ENCODE results near the gene SLC25A19.
"Not testable (repeated sequence)": the region's sequence is repeated elsewhere in the genome, so short reads cannot be mapped to it uniquely, and the experiment has no call there.

Gene SLC25A19

GRCh38 chr17:75265614-75266315 is 23.5 kb downstream of the SLC25A19 start:
- peaks cover 45% of the 10 kb centered on the region for H3K36me3 ChIP-seq (ENCODE audit: insufficient read depth, low read length)
- H3K9me3 ChIP-seq (ENCODE audit: insufficient read depth, low read depth, low read length), result no peaks in the 10 kb centered on the region
- H3K27ac ChIP-seq (ENCODE audit: low read depth, low read length), result no peak overlapping the region
- H3K9ac ChIP-seq (ENCODE audit: low read depth, low read length), result no peak overlapping the region
- no peaks in the 10 kb centered on the region for H3K27me3 ChIP-seq (ENCODE audit: insufficient read depth, low read length)
- H3K4me1 ChIP-seq (ENCODE audit: insufficient read depth, low read length), result peaks cover 11% of the 10 kb centered on the region
- H3K4me3 ChIP-seq (ENCODE audit: low read length), result no peak overlapping the region
- WGBS, result 96% methylated on average over 17 of the region's 17 CpGs

DNA sequence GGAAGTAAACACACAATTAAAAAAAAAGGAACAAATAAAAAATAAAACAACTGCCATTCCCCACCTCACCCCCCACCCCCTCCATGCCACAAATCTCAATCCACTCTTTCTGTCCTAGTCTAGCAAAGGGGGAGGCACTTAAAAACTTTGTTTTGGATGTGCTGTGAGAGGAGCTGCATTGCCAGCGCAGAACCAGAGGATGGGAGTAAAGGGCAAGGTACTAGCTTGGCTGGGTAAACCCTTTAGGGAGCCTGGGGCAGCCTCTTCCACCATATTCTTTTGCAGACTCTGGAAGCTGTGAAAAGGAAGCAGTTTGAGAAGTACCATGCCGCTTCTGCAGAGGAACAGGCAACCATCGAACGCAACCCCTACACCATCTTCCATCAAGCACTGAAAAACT is 26.2 kb downstream of the SLC25A19 start:
- 94% methylated on average over 4 of the region's 4 CpGs for WGBS
- H3K27ac ChIP-seq (ENCODE audit: low read depth, low read length), result no peak overlapping the region
- H3K4me1 ChIP-seq (ENCODE audit: insufficient read depth, low read length), result peaks cover 17% of the 10 kb centered on the region
- H3K36me3 ChIP-seq (ENCODE audit: insufficient read depth, low read length), result peaks cover 45% of the 10 kb centered on the region
- peak overlapping the region; percentile 96 for H3K4me3 ChIP-seq (ENCODE audit: low read length)
- no peaks in the 10 kb centered on the region for H3K27me3 ChIP-seq (ENCODE audit: insufficient read depth, low read length)
- no peaks in the 10 kb centered on the region for H3K9me3 ChIP-seq (ENCODE audit: insufficient read depth, low read depth, low read length)
- H3K9ac ChIP-seq (ENCODE audit: low read depth, low read length), result peak overlapping the region; percentile 99; the same call in 1 of the 2 replicates

DNA sequence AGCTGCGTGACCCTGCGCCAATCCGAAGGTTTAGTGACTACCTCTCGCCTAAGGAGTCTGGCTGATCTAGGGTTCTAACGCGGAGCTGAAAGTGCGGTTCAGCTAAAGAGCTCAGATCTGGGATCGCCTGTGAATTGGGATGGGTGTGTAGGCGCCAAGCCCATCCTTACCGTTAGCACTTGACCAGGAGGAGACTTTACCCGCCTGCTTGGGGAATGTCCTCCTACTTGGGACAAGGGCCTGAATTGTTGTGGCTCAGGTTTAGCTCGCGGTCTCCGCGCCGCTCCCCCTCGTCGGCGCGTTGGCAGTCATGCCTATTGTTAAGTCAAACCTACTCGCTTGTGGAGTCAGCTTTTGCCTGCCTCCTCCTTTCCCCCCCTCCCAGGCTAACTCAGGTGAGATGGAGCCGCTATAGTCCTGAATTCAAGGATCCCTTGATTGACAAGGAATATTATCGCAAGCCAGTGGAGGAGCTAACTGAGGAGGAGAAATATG is 27.1 kb downstream of the SLC25A19 start:
- under 1% methylated on average over 23 of the region's 23 CpGs for WGBS
- H3K9ac ChIP-seq (ENCODE audit: low read depth, low read length), result peak overlapping the region; percentile 99
- H3K4me3 ChIP-seq (ENCODE audit: low read length), result peak overlapping the region; percentile 96
- H3K4me1 ChIP-seq (ENCODE audit: insufficient read depth, low read length), result peaks cover 13% of the 10 kb centered on the region
- H3K27me3 ChIP-seq (ENCODE audit: insufficient read depth, low read length), result no peaks in the 10 kb centered on the region
- peaks cover 43% of the 10 kb centered on the region for H3K36me3 ChIP-seq (ENCODE audit: insufficient read depth, low read length)
- no peaks in the 10 kb centered on the region for H3K9me3 ChIP-seq (ENCODE audit: insufficient read depth, low read depth, low read length)
- H3K27ac ChIP-seq (ENCODE audit: low read depth, low read length), result peak overlapping the region; percentile 98

- H3K4me1 ChIP-seq (ENCODE audit: insufficient read depth, low read length), result peaks cover 13% of the 10 kb centered on the region
- H3K9ac ChIP-seq (ENCODE audit: low read depth, low read length), result peak within 1 kb of the TSS; percentile 99
- H3K4me3 ChIP-seq (ENCODE audit: low read length), result peak within 1 kb of the TSS; percentile 96
- H3K36me3 ChIP-seq (ENCODE audit: insufficient read depth, low read length), result peaks cover 37% of the 10 kb centered on the region
- H3K27ac ChIP-seq (ENCODE audit: low read depth, low read length), result peak within 1 kb of the TSS; percentile 98
- H3K9me3 ChIP-seq (ENCODE audit: insufficient read depth, low read depth, low read length), result no peaks in the 10 kb centered on the region
- H3K27me3 ChIP-seq (ENCODE audit: insufficient read depth, low read length), result no peaks in the 10 kb centered on the region
- WGBS, result under 1% methylated on average over 68 of the region's 69 CpGs
Observed at GRCh38 chr17:75261336-75262111, 27.7 kb downstream of the SLC25A19 start, which contains the start of the genes GGA3 and MRPS7. Gene GGA3, minus strand, starts transcription at chr17:75261606. Its CDS starts 19 bp downstream, at chr17:75261587. Gene MRPS7, plus strand, starts transcription at chr17:75261879. Its CDS starts 22 bp downstream, at chr17:75261901.

DNA sequence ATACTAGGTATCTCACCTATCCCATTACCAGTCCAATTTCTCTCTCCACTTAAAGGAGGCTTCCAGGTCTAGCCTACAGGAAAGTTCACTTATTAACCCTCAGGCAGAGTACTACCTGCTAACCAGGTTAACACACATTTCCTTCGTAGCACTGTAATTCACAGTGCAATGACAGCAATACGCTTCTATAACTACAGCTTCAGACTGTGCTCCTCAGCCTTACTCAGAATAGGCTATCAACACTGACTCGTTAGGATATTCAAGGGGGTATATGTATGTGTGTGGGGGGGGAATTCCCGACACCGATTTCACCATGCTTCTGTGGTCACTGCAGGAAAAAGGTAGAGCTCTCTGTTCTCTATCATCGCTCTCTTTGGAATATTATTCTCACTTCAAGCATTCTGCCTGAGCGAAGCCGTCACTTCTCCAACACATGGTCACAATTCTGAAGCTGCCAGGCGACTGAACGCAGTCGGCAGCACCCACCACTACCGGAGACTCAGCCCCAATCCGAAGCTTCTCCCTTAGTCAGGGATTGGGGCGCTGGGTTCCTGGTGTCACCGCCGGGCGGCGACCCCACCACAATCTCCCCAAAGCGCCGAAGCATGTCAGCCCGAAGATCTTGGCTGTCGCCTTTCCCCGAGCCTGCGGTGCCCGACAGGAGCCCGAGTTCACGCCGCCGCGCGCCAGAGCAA is 28.4 kb downstream of the SLC25A19 start:
- H3K27me3 ChIP-seq (ENCODE audit: insufficient read depth, low read length), result no peaks in the 10 kb centered on the region
- peak overlapping the region; percentile 99 for H3K9ac ChIP-seq (ENCODE audit: low read depth, low read length)
- H3K27ac ChIP-seq (ENCODE audit: low read depth, low read length), result peak overlapping the region; percentile 98
- peaks cover 29% of the 10 kb centered on the region for H3K36me3 ChIP-seq (ENCODE audit: insufficient read depth, low read length)
- peak overlapping the region; percentile 96 for H3K4me3 ChIP-seq (ENCODE audit: low read length)
- 5% methylated on average over 31 of the region's 31 CpGs for WGBS
- peaks cover 13% of the 10 kb centered on the region for H3K4me1 ChIP-seq (ENCODE audit: insufficient read depth, low read length)
- no peaks in the 10 kb centered on the region for H3K9me3 ChIP-seq (ENCODE audit: insufficient read depth, low read depth, low read length)

- H3K36me3 ChIP-seq (ENCODE audit: insufficient read depth, low read length); H3K4me1 ChIP-seq (ENCODE audit: insufficient read depth, low read length); H3K27ac ChIP-seq (ENCODE audit: low read depth, low read length); H3K4me3 ChIP-seq (ENCODE audit: low read length); H3K9ac ChIP-seq (ENCODE audit: low read depth, low read length); H3K9me3 ChIP-seq (ENCODE audit: insufficient read depth, low read depth, low read length); H3K27me3 ChIP-seq (ENCODE audit: insufficient read depth, low read length): not testable (repeated sequence)
- WGBS, result 80% methylated on average over 2 of the region's 2 CpGs
Observed at GRCh38 chr17:75257228-75257627, 32.0 kb downstream of the SLC25A19 start.

GRCh38 chr17:75255954-75256698 is 33.1 kb downstream of the SLC25A19 start:
- 96% methylated on average over 7 of the region's 11 CpGs for WGBS
- H3K4me3 ChIP-seq (ENCODE audit: low read length); H3K4me1 ChIP-seq (ENCODE audit: insufficient read depth, low read length); H3K36me3 ChIP-seq (ENCODE audit: insufficient read depth, low read length); H3K27ac ChIP-seq (ENCODE audit: low read depth, low read length); H3K9ac ChIP-seq (ENCODE audit: low read depth, low read length); H3K27me3 ChIP-seq (ENCODE audit: insufficient read depth, low read length); H3K9me3 ChIP-seq (ENCODE audit: insufficient read depth, low read depth, low read length): not testable (repeated sequence)

DNA sequence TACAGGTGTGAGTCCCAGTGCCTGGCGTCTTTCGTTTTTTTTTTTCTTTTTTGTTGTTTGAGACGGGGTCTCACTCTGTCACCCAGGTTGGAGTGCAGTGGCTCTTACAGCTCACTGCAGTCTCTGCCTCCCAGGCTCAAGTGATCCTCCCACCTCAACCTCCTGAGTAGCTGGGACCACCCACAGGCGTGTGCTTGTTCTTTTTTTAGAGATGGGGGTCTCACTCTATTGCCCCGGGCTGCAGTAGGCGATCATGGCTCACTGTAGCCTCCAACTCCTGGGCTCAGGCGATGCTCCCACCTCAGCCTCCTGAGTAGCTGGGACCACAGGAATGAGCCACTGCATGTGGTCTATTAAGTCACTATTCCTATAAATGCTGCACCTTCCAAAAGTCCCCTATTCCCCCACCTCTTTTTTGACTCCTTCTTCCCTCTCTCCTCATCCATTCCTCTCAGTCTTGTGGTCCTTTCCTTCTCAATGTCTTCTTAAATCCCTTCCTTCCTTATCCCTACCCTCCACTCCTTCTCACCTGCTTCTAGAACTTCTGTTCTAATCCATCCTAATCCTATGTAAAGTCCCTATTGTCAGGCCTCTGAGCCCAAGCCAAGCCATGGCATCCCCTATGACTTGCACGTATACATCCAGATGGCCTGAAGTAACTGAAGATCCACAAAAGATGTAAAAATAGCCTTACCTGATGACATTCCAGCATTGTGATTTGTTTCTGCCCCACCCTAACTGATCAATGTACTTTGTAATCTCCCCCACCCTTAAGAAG is 37.0 kb downstream of the SLC25A19 start:
- Histone ChIP-seq H3K9ac (ENCODE audit: low read depth, low read length) (no peak overlapping the region), H3K27me3 (ENCODE audit: insufficient read depth, low read length) (no peaks in the 10 kb centered on the region), H3K27ac (ENCODE audit: low read depth, low read length) (no peak overlapping the region), H3K4me3 (ENCODE audit: low read length) (no peak overlapping the region), H3K9me3 (ENCODE audit: insufficient read depth, low read depth, low read length) (no peaks in the 10 kb centered on the region), H3K36me3 (ENCODE audit: insufficient read depth, low read length) (no peaks in the 10 kb centered on the region), H3K4me1 (ENCODE audit: insufficient read depth, low read length) (peaks cover 10% of the 10 kb centered on the region)
- WGBS, result 93% methylated on average over 8 of the region's 8 CpGs

DNA sequence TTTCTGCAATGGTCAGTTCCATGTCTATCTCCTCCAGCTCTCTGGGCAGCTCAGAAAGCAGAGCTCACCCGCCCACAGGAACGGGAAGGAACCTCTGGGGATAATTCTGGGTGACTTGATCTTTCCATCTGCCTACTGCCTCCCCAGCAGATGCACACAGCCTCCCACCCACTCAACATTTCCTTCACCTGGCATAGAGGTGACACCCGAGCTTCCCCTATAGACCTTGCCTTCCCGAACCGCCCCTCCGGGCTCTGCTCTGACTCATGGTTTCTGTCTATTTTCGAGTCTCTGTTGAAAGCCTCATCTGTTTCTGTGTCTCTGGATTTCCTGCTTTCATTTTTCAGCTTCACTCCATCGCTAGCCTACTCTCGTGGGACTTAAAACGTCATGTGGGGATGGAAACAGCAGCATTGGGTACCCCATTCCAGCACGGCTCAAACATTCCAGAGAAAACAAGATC is 39.2 kb downstream of the SLC25A19 start:
- Histone ChIP-seq H3K4me1 (ENCODE audit: insufficient read depth, low read length) (peaks cover 10% of the 10 kb centered on the region), H3K9me3 (ENCODE audit: insufficient read depth, low read depth, low read length) (no peaks in the 10 kb centered on the region), H3K4me3 (ENCODE audit: low read length) (no peak overlapping the region), H3K27ac (ENCODE audit: low read depth, low read length) (no peak overlapping the region), H3K9ac (ENCODE audit: low read depth, low read length) (no peak overlapping the region), H3K27me3 (ENCODE audit: insufficient read depth, low read length) (no peaks in the 10 kb centered on the region), H3K36me3 (ENCODE audit: insufficient read depth, low read length) (peaks cover 15% of the 10 kb centered on the region)
- 88% methylated on average over 11 of the region's 11 CpGs for WGBS

DNA sequence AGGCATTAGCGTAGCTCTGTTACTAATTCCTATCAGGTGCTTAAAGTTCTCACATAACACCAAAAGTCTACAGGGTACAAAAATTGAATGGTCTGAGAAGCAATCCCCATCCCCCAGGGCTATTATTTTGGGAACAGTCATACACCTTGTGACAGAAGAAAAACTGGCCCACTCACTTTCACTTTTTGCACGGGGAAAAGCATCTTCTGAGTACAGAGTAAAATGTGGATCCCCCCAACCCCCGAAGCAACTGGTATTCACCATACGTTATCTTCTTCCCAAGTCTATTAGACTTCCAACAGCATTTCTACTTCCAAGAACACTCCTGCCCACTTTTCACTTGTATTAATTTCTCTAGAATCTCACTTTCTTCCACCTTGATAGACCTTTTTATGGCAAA is 39.7 kb downstream of the SLC25A19 start:
- no peak overlapping the region for H3K4me3 ChIP-seq (ENCODE audit: low read length)
- 89% methylated on average over 4 of the region's 4 CpGs for WGBS
- H3K36me3 ChIP-seq (ENCODE audit: insufficient read depth, low read length), result peaks cover 20% of the 10 kb centered on the region
- no peak overlapping the region for H3K9ac ChIP-seq (ENCODE audit: low read depth, low read length)
- H3K27ac ChIP-seq (ENCODE audit: low read depth, low read length), result no peak overlapping the region
- H3K27me3 ChIP-seq (ENCODE audit: insufficient read depth, low read length), result no peaks in the 10 kb centered on the region
- peaks cover 10% of the 10 kb centered on the region for H3K4me1 ChIP-seq (ENCODE audit: insufficient read depth, low read length)
- no peaks in the 10 kb centered on the region for H3K9me3 ChIP-seq (ENCODE audit: insufficient read depth, low read depth, low read length)
